Gastrocnemius medialis (tissue), 4 donors: ENCODE results near the gene PHKA1.
"Not testable (repeated sequence)": the region's sequence is repeated elsewhere in the genome, so short reads cannot be mapped to it uniquely, and the experiment has no call there.

Experiments used
- CTCF ChIP-seq, 5 experiments: fragments of 450-650 bp in 3 of 5; fragments of 200-600 bp in 2 of 5; sonication (generic) in 2 of 5; IDR thresholded peaks in 4 of 5; conservative IDR thresholded peaks in 1 of 5; 1 replicate in 4 of 5; 2 replicates in 1 of 5; pipeline ENCODE4 v1.5.1; 2016 to 2019; ENCODE audit warnings: antibody characterized with exemption in 5 of 5, mild to moderate bottlenecking in 3 of 5, moderate library complexity in 3 of 5
- POLR2A ChIP-seq, 2 donors: fragments of 450-650 bp; IDR thresholded peaks; one replicate each; pipeline ENCODE4 v1.6.1; 2017; ENCODE audit warnings: antibody characterized with exemption in 2 of 2, mild to moderate bottlenecking in 2 of 2, moderate library complexity in 2 of 2

- not testable (repeated sequence) for TF ChIP-seq CTCF (IDR thresholded peaks at IDR 0.05 in 4 of 5, conservative IDR thresholded peaks at IDR 0.05 in 1 of 5)
- TF ChIP-seq POLR2A (IDR thresholded peaks at IDR 0.05): peak; percentile 35 to 64
These were observed at the start of gene PHKA1 for GRCh38 chrX:72713599-72714477.
